HFFc6 (cell line): ENCODE data around the gene PARD3. TPM values are rescaled to one million over a fixed set of nuclear protein-coding genes. Genes with fewer than 3 reads are reported as not detected.
A peak's percentile ranks its signal among the peaks of the same experiment; 100 is the strongest.

Source experiments
- DNase-seq: peaks from one replicate; pipeline ENCODE4 v3.0.0-alpha.2; 2018
- H3K27ac Mint-ChIP-seq: 2 replicates; pipeline ENCODE4 v1.8.0; 2020; ENCODE audit warnings: mild to moderate bottlenecking, mixed read lengths
- H3K27me3 Mint-ChIP-seq: 2 replicates; pipeline ENCODE4 v1.8.0; 2021; ENCODE audit warnings: mild to moderate bottlenecking, moderate library complexity, mixed read lengths; ENCODE audit not compliant: insufficient read depth
- H3K36me3 Mint-ChIP-seq: 2 replicates; pipeline ENCODE4 v1.8.0; 2021; ENCODE audit warnings: low read depth, mixed read lengths
- H3K4me1 Mint-ChIP-seq: 2 replicates; pipeline ENCODE4 v1.8.0; 2020; ENCODE audit warnings: low read depth, mixed read lengths
- H3K4me3 Mint-ChIP-seq: 2 replicates; pipeline ENCODE4 v1.8.0; 2020; ENCODE audit warnings: mild to moderate bottlenecking, moderate library complexity, mixed read lengths
- H3K9me3 Mint-ChIP-seq: 2 replicates; pipeline ENCODE4 v1.8.0; 2020; ENCODE audit warnings: mild to moderate bottlenecking, mixed read lengths
- CTCF ChIP-seq: fragments of 200-600 bp; sonication (generic); IDR thresholded peaks from 2 replicates; pipeline ENCODE4 v1.5.0; 2021; ENCODE audit warnings: antibody characterized with exemption, mild to moderate bottlenecking
- total RNA-seq, 6 experiments: library from RNA; stranded (reverse); fragmentation: NEBNext Ultra II Directional; extraction: Animal tissue kit (Norgen Biotek cat#: 25700); gene quantifications; 2 replicates in 1 of 6; 3 replicates in 5 of 6; pipeline ENCODE4 v1.2.3, GENCODE V29; 2021

The PARD3 gene
- total RNA-seq, 6 experiments from 2014 or later = 19.9 to 24.3 (median 23.1) TPM

GRCh38 chr10:34299105-34299611 lies 515.9 kb downstream of the PARD3 start:
- H3K4me3 Mint-ChIP-seq = peak overlapping the region; percentile 34
- no peak overlapping the region for H3K27ac Mint-ChIP-seq
- no peak for DNase-seq

DNA sequence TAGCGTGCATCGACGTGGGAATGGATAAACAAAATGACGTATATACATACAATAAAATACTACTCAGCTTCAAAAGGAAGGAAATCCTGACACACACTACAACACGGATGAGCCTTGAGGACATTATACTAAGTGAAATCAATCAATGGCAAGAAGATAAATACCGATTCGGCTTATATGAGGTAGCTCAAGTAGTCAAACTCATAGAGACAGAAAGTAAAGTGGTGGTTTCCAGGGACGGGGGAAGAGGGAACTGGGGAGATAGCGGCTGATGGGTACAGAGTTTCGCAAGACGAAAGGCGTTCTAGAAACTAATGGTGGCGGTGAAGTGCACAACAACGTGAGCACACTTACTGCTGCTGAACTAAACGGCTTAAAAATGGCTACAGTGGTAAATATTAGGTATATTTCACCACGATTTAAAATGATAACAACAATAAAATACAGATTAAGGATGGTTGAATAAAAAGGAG lies 516.7 kb downstream of the PARD3 start:
- H3K4me1 Mint-ChIP-seq = peaks cover 25% of the 10 kb centered on the region
- no peaks in the 10 kb centered on the region for H3K9me3 Mint-ChIP-seq
- no peak overlapping the region for H3K4me3 Mint-ChIP-seq
- H3K27me3 Mint-ChIP-seq = no peaks in the 10 kb centered on the region; the same call in 1 of the 2 replicates
- DNase-seq = no peak
- no peak overlapping the region for H3K27ac Mint-ChIP-seq
- no peak for TF ChIP-seq CTCF
- no peaks in the 10 kb centered on the region for H3K36me3 Mint-ChIP-seq

More at GRCh38 chr10:34299105-34299611, 515.9 kb downstream of the PARD3 start:
- Mint-ChIP-seq H3K9me3 (no peaks in the 10 kb centered on the region), H3K4me1 (peaks cover 25% of the 10 kb centered on the region), H3K27me3 (no peaks in the 10 kb centered on the region; the same call in 1 of the 2 replicates), H3K36me3 (no peaks in the 10 kb centered on the region)
- TF ChIP-seq CTCF = no peak

DNA sequence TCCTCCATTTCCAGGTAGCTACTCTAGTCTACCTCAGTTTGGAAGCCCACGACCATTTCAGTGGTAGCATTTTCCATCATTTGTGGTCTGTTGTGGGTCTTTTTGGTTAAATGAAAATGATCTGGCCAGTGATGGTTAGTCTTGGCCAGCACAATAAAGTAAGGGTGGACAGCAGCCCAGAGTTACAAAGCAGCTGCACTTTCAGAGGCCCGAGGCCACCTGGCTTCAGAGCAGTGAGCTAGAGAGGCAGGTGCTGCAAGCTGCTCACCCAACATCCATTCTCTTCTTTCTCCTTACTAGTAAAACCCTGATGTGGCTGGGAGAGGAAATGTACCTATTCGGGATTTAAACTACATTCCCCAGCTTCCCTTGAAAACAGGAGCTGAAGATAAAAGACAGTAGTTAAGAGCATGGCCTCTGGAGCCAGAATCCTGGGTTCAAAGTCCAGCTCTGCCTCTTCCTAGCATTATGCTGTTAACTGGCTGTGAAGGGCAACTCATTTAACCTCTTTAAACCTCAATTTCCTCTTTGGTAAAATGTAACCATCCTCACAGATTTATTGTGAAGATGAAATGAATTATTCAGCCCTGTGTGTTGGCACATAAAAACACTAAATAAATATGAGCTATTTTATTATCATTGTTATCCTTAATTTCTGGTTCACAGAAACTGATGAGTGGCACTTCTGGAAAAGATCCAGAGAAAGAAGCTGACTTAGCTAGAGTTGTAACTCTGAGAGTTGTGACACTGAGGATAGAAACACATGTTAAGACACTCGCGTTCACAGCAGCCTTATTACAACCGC lies 517.4 kb downstream of the PARD3 start:
- Mint-ChIP-seq H3K36me3 (no peaks in the 10 kb centered on the region), H3K27ac (no peak overlapping the region), H3K4me3 (no peak overlapping the region), H3K4me1 (peaks cover 25% of the 10 kb centered on the region), H3K27me3 (no peaks in the 10 kb centered on the region; the same call in 1 of the 2 replicates), H3K9me3 (no peaks in the 10 kb centered on the region)
- DNase-seq = no peak
- TF ChIP-seq CTCF = no peak

DNA sequence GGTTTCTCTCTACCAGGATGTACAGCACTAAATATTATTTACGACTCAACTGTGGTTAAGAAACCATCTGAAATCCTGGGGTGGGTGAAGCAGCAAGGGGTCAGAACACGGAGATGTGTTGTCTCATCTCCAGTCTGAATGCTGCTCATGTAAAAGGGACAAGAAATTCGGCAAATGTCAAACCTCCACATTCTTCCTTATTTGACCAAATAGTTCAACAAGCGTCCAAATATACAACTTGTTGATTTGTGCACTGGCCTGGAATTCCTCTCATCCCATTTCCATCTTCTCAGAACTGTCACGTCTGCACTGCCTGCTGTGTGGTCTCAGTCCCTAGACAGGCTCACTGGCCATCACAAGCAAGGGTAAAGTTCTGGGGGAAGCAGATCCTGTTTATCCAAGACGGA lies 520.0 kb downstream of the PARD3 start:
- H3K27ac Mint-ChIP-seq = no peak overlapping the region
- peaks cover 42% of the 10 kb centered on the region for H3K4me1 Mint-ChIP-seq

DNA sequence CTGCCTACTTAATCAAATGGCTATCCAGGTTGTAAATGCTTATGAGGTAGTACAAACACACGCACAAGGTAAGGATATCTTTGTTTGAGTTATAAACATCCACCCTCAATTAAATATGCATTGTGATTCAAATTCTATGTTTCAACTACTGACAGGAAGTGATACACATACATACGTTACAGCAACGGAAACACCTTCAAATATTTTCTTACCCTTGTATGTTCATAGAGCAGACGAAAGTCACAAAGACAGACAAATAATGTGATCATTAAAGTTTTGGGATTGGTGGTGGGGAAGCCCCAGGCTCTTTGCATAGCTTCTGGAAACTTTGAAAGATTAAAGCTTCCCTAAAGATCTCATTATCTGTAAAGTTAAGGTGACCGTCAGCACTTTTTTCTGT lies 521.0 kb downstream of the PARD3 start:
- no peaks in the 10 kb centered on the region; the same call in 1 of the 2 replicates for H3K27me3 Mint-ChIP-seq
- no peak overlapping the region for H3K4me3 Mint-ChIP-seq
- no peaks in the 10 kb centered on the region for H3K36me3 Mint-ChIP-seq
- DNase-seq = no peak
- H3K4me1 Mint-ChIP-seq = peaks cover 39% of the 10 kb centered on the region
- no peaks in the 10 kb centered on the region for H3K9me3 Mint-ChIP-seq
- TF ChIP-seq CTCF = no peak
- no peak overlapping the region for H3K27ac Mint-ChIP-seq

More for the DNA sequence above, 520.0 kb downstream of the PARD3 start:
- H3K27me3 Mint-ChIP-seq = no peaks in the 10 kb centered on the region; the same call in 1 of the 2 replicates
- no peak for DNase-seq
- no peaks in the 10 kb centered on the region for H3K36me3 Mint-ChIP-seq
- no peak overlapping the region for H3K4me3 Mint-ChIP-seq
- no peak for TF ChIP-seq CTCF
- no peaks in the 10 kb centered on the region for H3K9me3 Mint-ChIP-seq
